H1 (cell line): ENCODE data around the gene WNK2. TPM values are rescaled to one million over a fixed set of nuclear protein-coding genes. Genes with fewer than 3 reads are reported as not detected.

Experiments used
- BACH1 ChIP-seq: IDR thresholded peaks from 2 replicates; pipeline ENCODE4 v1.6.1; 2012; ENCODE audit warnings: low read length, improper control_type of control experiment
- CHD7 ChIP-seq: fragments of 300-600 bp; sonication (generic); IDR thresholded peaks from 2 replicates; pipeline ENCODE4 v1.7.1; 2012; ENCODE audit warnings: low read length, moderate library complexity, mild to moderate bottlenecking, inconsistent platforms; ENCODE audit not compliant: insufficient replicate concordance
- polyA plus RNA-seq, 7 experiments: library from polyadenylated mRNA; depleted of rRNA in 3 of 7; stranded (reverse) in 5 of 7; unstranded in 2 of 7; fragments of >200 nt in 5 of 7; fragments of 200-250 nt in 2 of 7; gene quantifications; 1 replicate in 5 of 7; 2 replicates in 1 of 7; 4 replicates in 1 of 7; pipeline versions ENCODE4 v1.2.1 to v1.2.3, GENCODE V29; 2011 to 2013; ENCODE audit warnings: missing spikeins in 2 of 7, mixed read lengths in 2 of 7
- total RNA-seq: library from RNA; stranded (reverse); fragmentation: NEBNext Ultra II Directional; extraction: Animal tissue kit (Norgen Biotek cat#: 25700); gene quantifications from 2 replicates; pipeline ENCODE4 v1.2.1, GENCODE V29; 2021

Gene WNK2
- total and polyA plus RNA-seq, 2 of the 8 experiments (the other 6 are each of a cell fraction or from before 2014, with no cell fraction given): 12.0 to 87.2 TPM

- TF ChIP-seq CHD7 (no peak), BACH1 (no peak)
- TF ChIP-seq, all 59 proteins: peak for 0
Observed at GRCh38 chr9:93172666-93173364, 11.1 kb upstream of the WNK2 start (continued).
